GDM1 (cell line): ENCODE results near the gene CER1.
"Not testable (repeated sequence)": the region's sequence is repeated elsewhere in the genome, so short reads cannot be mapped to it uniquely, and the experiment has no call there.

Experiments used
- DNase-seq: peaks from one replicate; lab custom pipeline; 2025; lab: John Stamatoyannopoulos, UW

Gene CER1

DNA sequence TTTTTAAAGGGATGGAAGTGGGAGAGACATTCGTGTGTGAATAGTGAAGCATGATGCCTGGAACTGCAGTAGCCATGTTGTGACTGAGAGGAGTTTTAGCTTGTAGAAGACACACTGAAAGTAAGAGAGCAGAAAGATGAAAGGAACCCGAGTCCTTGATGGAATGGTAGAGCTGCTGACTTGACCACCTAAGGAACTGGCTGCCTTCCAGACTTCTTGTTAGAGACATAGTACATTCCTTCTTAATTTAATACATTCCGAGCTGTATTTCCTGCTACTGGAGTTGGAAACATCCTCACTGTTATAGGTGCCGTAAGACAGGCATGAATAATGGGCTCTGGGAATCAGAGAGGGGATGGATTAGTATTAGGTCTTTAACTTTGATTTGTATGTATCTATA is 7.4 kb downstream of the CER1 start:
- DNase-seq = no peak

DNA sequence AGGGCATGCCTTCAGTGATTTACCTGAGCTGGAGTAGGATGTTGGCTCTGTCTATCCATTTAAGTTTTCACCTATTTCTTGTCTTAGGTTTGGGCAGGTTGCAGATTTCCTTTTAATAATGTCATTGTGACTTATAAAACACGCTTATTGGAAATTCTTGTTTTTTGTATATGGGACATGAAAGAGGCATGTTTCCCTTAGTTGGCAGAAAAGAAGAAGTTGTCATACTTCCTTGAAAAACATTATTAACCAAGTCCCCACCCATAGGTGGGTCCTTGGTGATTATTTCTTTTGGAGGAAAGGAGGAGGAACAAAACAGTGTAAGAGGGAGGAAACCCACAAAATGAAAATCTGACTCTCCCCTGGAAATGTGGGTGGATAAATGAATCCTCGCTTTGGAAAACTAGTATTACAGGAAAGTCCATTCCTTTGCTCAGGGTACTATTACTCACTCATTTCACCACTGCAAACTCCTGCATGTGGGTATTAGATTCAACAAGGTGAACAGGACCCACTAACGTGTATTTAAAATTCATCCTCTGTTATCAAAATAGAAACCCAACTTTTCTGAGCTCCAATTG is 9.3 kb downstream of the CER1 start:
- no peak for DNase-seq

DNA sequence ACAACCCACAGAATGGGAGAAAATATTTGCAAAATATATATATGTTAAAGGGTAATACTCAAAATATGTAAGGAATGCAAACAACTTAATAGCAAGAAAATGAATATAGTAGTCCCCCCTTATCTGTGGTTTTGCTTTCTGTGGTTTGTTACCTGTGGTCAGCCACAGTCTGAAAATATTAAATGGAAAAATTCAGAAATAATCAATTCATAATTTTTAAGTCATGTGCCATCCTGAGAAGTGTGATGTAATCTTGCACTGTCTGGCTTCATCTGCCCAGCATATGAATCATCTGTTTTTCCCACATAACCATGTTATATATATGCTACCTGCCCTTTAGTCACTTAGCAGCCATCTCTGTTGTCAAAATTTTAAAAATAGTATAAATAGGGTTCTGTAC is 11.7 kb downstream of the CER1 start:
- no peak for DNase-seq

DNA sequence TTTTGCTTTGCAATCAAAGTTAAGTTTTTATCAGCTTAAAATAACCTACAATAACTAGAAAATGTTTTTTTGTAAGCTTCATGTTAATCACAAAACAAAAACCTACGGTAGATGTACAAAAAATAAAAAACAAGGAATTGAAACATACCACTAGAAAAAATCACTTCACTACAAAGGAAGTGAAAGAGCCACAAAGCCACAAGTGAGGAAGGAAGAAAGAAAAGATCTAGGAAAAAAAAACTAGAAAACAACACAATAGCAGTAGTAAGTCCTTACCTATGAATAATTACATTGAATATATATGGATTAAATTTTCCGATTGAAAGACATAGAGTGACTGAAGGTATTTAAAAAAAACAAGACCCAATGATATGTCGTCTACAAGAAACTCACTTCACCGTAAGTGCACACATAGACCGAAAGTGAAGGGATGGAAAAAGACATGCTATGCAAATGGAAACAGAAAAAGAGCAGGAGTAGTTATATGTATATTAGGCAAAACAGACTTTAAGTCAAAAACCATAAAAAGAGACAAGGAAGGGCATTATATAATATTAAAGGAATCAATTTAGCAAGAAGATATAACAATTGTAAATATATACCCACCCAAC is 15.9 kb downstream of the CER1 start:
- DNase-seq = no peak

DNA sequence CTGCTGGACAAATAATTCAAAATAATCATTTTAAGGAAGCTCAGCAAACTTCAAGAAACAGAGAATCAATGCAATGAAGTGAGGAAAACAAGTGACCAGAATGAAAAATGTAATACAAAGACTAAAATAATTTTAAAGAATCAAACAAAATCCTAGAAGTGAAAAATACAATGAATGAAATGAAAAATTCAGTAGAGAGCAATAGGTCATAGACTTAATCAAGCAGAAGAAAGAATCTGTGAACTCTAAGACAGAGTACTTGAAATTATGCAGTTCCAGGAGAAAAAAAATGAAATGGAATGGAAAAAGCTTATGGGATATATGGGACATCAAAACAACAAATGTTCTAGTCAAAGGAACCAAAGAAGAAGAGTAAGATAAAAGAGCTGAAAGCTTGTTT is 17.5 kb downstream of the CER1 start:
- no peak for DNase-seq

DNA sequence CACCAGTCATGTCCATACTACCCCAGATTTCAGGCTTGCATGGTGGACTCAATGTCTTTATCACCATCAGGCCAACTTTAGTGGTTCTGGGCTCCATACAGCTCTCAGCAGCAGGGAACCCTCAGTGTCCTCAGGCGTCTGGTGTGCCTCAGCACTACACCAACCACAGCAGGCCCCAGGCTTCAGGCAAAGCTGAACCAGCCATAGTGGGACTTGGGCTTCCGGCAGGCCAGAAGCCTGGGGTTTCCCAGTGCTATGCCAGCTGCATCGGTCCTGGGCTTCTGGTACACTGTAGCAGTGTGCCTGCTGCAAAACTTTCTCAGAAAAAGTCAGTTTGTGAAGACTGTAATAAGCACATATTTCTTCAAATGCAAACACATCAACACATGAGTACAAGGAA is 18.3 kb downstream of the CER1 start:
- DNase-seq = no peak

DNA sequence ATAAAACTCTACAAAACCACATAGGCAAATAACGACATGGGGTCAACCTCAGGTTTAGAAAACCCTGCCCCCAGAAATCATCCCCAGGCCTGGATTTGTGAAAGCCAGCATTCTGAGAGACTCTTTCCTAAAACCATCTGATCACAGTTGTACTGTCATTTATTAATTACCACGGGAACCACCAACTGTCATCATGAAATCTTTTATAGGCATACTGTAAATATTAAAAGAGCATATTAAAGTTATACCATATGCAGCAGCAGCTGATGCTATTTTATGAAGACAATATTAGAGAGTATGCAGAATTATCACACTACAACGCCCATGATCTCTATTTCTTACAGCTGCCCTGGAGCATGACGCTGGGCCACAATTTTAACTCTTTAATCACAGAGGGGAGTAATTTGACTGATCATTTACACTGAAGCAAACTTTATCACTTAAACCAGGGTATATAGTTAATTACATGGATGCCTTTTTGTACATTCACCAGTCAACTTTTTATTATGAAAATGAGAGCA is 20.3 kb downstream of the CER1 start:
- no peak for DNase-seq

DNA sequence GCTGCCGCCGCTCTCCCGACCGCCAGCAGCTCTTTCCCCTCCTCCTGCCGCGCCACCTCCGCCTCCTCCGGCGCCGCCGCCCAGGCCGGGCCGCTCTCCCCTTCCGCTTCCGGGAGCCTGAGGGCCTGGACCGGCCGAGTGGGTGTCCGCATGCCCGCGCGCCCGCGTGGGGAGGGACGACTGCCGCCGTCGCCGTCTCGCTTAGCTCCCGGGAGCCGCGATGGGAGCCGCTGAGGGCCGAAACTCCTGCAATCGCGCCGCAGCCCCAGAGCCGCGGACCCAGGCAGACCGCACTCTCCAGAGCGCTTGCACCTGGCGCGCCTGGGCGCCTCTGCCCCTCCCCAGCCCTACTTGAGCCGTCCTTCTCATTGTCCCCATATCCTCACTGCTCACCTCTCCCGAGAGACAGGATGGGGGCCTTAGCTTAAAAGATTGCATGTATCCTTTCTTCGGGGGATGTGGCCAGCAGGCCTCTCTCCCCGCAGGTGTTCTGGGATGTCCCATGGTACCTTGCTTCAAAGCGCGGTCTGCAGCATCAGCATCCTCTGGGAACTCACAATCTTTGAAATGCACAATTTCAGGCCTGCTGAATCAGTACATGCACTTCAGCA is 29.2 kb downstream of the CER1 start, which contains the start of gene ZDHHC21:
TSS of gene ZDHHC21 (minus strand) at position 182 of the 611 bp plus-strand sequence. CDS start 19,092 bp downstream, outside the sequence.
- DNase-seq = peak; percentile 66

DNA sequence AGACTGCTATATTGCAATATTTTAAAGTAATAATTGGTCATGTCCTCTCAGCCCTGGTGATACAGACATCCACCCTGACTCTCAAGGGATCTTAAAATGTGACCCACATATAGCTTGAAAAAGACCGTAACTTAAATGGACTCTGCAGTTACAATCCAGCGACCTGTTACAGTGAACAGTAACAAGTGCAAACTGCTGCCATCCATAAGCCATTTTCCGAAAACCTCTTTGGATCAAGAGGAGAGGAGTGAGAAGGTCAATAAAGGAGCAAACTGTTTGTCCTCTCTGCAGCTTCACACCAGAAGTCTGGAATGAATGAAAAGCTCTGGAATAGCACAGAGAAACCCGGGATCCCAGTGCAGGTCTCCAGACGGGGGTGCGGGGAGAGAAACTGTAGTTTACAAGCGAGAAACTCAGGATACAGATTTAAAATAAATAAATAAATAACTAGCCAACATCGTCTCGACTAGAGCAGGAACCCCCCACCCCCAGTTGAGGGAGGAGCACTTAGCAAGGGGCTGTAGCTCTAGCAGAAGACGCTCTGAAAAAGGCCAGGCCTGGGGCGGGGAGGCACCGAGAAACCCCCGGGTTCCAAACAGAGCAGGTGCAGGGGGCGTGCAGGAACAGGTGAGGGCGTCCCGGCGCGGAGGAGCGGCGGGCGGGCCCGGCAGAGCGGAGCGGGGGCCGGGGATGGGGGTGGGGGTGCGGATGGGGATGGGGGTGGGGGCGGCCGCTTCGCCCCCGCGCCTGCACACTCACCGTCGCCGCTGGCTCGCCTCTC is 29.9 kb downstream of the CER1 start:
- DNase-seq = no peak

DNA sequence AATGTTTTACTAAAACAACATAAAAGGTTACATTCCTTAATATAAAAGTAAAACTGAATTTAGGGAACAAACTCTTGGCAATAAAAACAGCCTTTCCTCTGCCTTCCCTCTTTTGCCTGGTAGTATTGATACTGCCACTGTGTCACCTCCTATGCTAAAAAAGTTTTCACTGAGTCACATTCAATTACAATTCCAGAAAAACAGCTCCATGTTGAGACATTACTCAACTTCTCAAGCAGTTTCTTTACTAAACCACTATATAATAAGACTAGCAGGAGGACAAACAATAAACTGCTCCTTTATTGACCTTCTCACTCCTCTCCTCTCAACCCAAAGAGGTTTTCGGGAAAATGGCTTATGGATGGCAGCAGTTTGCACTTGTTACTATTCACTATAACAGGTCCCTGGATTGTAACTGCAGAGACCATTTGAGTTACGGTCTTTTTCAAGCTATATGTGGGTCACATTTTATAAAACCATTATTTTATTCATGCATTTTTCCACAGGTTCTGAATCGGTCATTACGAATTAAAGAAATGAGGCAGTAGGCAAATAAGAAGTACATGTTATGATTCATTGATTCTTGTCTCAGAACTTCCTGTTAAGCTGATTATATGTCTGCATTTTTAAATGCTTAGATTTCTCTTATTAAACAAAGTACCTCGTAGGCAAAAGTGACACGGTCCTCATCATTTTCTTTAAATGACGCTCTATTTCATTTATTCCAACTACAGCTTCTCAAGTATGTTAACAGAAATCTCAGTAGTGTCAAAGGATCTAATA is 31.4 kb downstream of the CER1 start:
- no peak for DNase-seq

DNA sequence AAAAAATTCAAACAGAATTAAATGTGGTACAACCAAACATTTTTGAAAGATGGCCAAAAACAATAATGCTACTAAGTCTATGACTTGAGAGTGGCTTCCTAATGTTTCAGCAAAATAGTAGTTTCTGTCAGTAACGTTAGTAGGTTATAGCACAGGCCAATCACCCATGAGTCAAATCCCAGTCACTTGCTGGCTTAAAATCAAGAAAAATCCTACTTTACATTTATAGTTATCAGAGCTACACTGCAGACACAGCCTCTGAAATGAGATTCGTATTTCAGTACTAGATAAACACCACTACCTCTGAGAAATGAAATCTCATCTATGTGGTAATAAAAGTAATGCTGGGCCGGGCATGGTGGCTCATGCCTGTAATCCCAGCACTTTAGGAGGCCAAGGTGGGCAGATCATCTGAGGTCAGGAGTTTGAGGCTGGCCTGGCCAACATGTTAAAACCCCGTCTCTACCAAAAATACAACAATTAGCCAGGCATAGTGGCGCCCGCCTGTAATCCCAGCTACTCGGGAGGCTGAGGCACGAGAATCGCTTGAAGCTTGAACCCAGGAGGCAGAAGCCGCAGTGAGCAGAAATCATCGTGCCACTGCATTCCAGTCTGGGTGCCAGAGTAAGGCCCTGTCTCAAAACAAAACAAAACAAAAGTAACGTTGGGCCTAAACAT is 35.4 kb downstream of the CER1 start:
- DNase-seq = no peak

DNA sequence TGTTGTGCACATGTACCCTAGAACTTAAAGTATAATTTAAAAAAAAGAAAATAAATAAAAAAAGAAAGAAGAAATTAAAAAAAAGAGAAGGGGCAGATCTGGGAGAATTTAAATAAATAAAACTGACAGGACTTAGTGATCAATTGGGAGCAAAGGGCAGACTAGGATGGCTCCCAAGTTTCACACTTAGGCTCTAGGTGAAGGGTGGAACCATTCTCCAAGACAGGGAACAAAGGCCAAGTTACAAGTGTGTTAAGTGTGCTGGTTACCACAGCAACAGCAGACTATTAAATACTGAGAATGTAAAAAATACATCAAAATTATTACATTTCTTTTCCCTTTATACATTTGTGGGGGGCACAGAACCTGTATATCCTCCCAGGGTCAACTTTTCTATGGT is 36.4 kb downstream of the CER1 start:
- no peak for DNase-seq

DNA sequence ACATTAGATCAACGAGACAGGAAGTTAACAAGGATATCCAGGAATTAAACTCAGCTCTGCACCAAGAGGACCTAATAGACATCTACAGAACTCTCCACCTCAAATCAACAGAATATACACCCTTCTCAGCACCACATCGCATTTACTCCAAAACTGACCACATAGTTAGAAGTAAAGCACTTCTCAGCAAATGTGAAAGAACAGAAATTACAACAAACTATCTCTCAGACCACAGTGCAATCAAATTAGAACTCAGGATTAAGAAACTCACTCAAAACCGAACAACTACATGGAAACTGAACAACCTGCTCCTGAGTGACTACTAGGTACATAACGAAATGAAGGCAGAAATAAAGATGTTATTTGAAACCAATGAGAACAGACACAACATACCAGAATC is 39.9 kb downstream of the CER1 start:
- DNase-seq = not testable (repeated sequence)

DNA sequence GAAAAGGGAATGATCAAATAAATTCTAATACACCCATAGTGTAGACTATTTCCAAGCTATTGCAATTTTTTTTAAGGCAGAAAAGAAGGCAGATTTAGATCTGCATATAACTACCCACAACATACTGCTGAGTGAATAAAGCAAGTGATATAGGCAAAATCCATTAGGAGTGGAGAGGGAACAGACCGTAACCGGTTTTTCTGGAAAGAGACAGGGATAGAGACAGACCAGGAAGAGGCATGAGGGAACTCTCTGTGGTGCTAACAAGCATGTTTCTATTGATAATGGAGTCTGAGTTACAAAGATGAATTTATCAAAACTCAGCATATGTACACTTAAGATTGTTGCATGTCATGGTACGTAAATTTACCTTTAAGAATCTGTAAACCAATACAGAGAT is 43.8 kb downstream of the CER1 start:
- DNase-seq = no peak

DNA sequence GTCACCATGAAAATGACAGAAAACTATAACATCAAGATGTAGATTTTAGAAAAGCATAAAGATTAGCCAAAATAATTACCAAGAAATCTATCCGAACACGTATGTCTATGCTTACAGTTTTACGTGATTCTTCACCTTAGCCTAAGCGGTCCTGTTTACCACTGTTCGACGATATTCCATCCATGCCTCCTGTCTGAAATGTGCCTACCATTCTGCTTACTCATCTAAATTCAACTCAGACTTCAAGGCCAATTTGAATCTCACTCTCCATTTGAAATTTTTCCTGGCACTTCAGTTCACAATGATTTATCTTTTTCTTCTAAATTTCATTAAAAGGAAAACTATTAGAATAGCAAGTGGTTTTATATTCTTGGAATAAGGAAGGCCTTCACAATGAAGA is 44.7 kb downstream of the CER1 start:
- no peak for DNase-seq

DNA sequence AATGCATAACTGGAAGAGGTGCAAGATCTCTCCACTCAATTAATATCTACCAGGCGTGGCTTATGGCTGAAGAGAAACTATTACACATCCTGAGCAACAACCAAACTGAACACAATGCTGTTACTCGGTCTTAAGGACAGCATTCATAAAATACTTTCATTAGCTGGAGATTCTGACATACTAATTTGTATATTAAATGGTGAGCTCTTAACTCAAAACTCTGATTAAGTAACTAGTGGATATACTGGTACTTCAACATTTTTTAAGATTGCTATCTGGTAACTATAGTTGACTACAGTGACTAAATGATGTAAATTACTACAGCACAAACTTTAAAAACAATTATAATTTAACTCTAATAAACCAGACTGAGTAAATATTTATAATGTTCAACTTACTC is 45.1 kb downstream of the CER1 start:
- no peak for DNase-seq

DNA sequence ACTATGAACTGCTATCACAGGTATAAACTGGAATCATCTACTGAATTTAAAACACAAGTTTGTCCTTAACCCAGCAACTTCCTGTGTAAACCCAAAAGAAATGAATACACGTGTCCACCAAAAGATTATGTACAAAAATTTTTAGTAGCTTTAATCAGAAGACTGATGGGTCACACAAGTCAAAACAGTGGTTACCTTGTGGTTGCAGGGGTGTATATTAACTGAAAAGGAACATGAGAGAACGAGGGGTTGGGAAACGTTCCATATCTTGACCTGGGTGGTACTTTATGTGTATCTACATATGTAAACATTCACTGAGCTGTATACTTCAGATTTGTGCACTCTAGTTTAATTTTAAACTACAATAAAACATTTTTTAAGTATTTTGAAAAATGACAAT is 47.9 kb downstream of the CER1 start:
- DNase-seq = no peak

DNA sequence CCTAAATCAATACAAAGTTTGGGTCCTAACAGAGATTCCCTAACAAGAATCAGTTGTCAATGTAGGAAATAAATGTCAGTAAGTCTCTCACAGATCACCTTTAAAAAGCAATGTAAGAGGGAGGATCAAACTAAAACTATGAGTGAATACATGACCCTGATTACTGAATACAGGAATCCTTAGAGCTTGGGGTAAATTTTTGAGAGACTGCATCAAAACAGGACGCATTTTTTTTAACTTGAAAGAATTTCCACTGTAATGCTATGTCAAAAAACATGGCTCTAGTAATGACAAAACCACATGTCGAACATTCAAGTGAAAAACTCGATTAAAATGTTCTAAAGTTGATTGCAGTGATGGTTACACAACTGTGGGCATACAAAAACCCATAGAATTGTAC is 51.2 kb downstream of the CER1 start:
- no peak for DNase-seq

DNA sequence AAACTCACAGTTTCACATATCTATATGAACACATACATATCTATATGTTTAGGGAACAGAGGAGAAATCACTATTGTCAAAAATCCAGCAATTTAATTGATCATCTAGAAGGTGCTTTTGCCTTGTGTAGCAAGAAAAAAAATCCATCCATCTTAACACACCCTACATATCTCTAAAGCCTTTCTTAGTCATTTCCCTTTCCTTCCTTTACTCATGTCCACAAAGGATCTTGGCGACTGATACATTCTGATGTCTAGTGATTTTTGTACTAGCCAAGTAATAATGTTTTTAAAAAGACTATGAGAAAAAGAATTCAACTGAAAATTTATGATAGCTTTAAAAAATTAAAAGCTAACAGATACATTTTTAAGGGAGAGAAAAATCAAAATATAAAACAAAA is 51.8 kb downstream of the CER1 start:
- no peak for DNase-seq
